Frontal cortex (tissue), 4 donors: Measurements from ENCODE around the gene ADPRH. TPM values are rescaled to one million over a fixed set of nuclear protein-coding genes. Genes with fewer than 3 reads are reported as not detected.
"Not testable (repeated sequence)": the region's sequence is repeated elsewhere in the genome, so short reads cannot be mapped to it uniquely, and the experiment has no call there.

ENCODE experiments used
- DNase-seq, 2 donors: peaks; one replicate each; pipeline ENCODE4 v3.0.0; 2012; ENCODE audit warnings: low spot score in 2 of 2
- FAIRE-seq: peaks from 2 replicates; lab custom pipeline; 2012; peaks lifted over from hg19 to GRCh38; lab: Jason Lieb, UNC
- total RNA-seq: library from RNA; depleted of rRNA; stranded (reverse); fragments of >200 nt; gene quantifications from one replicate; pipeline ENCODE4 v1.2.3, GENCODE V29; 2014
- donor health status: control.
- donor health status: control.
- donor health status: control.

The ADPRH gene
- total RNA-seq, 1 donor from 2014 or later = 1.2 TPM

- not testable (repeated sequence) for DNase-seq, FAIRE-seq
Measured at GRCh38 chr3:119594929-119595328, 15.6 kb downstream of the ADPRH start.

- FAIRE-seq = no peak
Measured at GRCh38 chr3:119595639-119596334, 16.5 kb downstream of the ADPRH start.

GRCh38 chr3:119596398-119596797, 17.1 kb downstream of the ADPRH start:
- FAIRE-seq = no peak
- DNase-seq = no peak

More at GRCh38 chr3:119595639-119596334, 16.5 kb downstream of the ADPRH start:
- DNase-seq = no peak

GRCh38 chr3:119597548-119598288, 18.4 kb downstream of the ADPRH start, which contains the start of gene PLA1A:
PLA1A (plus strand) TSS chr3:119597885; CDS start chr3:119597914, 29 bp downstream.
- FAIRE-seq = no peak

GRCh38 chr3:119598410-119599098, 19.3 kb downstream of the ADPRH start:
- FAIRE-seq (no peak), DNase-seq (no peak)

More at GRCh38 chr3:119597548-119598288, 18.4 kb downstream of the ADPRH start, which contains the start of gene PLA1A:
- no peak for DNase-seq

- DNase-seq = no peak
- FAIRE-seq = no peak
Measured at GRCh38 chr3:119599558-119600174, 20.4 kb downstream of the ADPRH start.

GRCh38 chr3:119600732-119601131, 21.4 kb downstream of the ADPRH start:
- FAIRE-seq (no peak), DNase-seq (no peak)

GRCh38 chr3:119601154-119601553, 21.9 kb downstream of the ADPRH start:
- FAIRE-seq (no peak), DNase-seq (no peak)

GRCh38 chr3:119602676-119603075, 23.4 kb downstream of the ADPRH start:
- FAIRE-seq = no peak
- no peak for DNase-seq

- FAIRE-seq = no peak
- DNase-seq = no peak
Measured at GRCh38 chr3:119604878-119605277, 25.6 kb downstream of the ADPRH start.

GRCh38 chr3:119608405-119609000, 29.2 kb downstream of the ADPRH start:
- DNase-seq (no peak), FAIRE-seq (no peak)

GRCh38 chr3:119609301-119609700, 30.0 kb downstream of the ADPRH start:
- FAIRE-seq = no peak
- no peak for DNase-seq

- FAIRE-seq (no peak), DNase-seq (no peak)
Measured at GRCh38 chr3:119611664-119612063, 32.4 kb downstream of the ADPRH start.

GRCh38 chr3:119613201-119613600, 33.9 kb downstream of the ADPRH start:
- FAIRE-seq = no peak

GRCh38 chr3:119613872-119614271, 34.6 kb downstream of the ADPRH start:
- FAIRE-seq (no peak), DNase-seq (no peak)

More at GRCh38 chr3:119613201-119613600, 33.9 kb downstream of the ADPRH start:
- DNase-seq = no peak

- no peak for DNase-seq
- no peak for FAIRE-seq
Measured at GRCh38 chr3:119616056-119616455, 36.8 kb downstream of the ADPRH start.

- no peak for DNase-seq
- FAIRE-seq = no peak
Measured at GRCh38 chr3:119619094-119619493, 39.8 kb downstream of the ADPRH start.

GRCh38 chr3:119620899-119621298, 41.6 kb downstream of the ADPRH start:
- DNase-seq (no peak), FAIRE-seq (no peak)

- FAIRE-seq (no peak), DNase-seq (no peak)
Measured at GRCh38 chr3:119624002-119624720, 44.9 kb downstream of the ADPRH start.
